ENCODE measurements around the gene PPP1R27.
"Not testable (repeated sequence)": the region's sequence is repeated elsewhere in the genome, so short reads cannot be mapped to it uniquely, and the experiment has no call there.

Gene PPP1R27

DNA sequence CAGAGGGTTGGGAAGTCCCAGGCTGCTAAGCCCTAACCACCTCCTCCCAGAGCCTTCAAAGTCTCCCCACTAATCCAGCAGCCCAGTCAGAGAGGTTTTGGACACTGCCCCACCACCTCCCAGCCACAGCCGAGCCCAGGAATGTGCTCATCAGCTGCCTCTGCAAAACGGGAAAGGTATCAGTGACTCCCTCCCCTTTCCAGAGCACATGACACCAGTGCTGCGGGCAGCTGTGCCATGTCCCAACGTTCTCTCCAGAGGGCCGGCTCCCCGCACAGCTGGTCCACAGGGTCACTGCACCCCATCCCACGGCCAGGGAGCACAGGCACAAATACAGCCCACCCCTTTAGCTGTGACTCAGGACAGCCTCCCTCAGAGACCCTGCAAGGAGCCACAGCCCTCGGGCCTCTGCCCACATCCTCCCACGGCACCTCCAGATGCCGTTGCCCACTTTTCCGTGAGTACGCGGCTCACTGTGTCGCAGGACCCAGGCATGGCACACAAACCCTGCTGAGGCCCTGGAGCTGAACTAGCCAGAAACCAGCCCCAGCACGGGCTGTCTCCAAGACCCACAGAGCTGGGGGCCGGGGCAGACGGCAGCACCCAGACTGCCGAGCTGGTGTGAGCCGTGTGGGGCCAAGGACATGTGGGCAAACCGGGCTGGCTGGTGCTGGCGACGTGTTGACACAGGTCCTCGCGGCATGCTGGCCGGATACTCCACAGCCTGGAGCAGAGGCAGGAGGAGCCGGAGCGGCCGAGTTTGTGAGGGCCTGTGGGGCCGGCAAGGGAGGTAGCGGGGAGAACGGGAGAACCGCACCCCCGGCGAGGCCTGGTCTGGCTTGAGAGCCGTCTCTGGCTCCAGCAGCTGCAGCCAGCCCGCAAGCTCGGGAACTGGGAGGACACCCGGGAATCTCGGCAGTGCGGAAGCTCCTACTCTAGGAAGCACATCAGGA is 6.3 kb upstream of the PPP1R27 start:
- no peak overlapping the region for H3K4me3 Mint-ChIP-seq
- no peak for DNase-seq (ENCODE audit: low spot score)
- H3K27me3 Mint-ChIP-seq (ENCODE audit: low read depth) = no peaks in the 10 kb centered on the region
- peaks cover 21% of the 10 kb centered on the region for H3K36me3 Mint-ChIP-seq (ENCODE audit: low read depth)
- no peak overlapping the region for H3K27ac Mint-ChIP-seq
- H3K9me3 Mint-ChIP-seq = no peaks in the 10 kb centered on the region
- H3K4me1 Mint-ChIP-seq (ENCODE audit: low read depth) = no peaks in the 10 kb centered on the region

DNA sequence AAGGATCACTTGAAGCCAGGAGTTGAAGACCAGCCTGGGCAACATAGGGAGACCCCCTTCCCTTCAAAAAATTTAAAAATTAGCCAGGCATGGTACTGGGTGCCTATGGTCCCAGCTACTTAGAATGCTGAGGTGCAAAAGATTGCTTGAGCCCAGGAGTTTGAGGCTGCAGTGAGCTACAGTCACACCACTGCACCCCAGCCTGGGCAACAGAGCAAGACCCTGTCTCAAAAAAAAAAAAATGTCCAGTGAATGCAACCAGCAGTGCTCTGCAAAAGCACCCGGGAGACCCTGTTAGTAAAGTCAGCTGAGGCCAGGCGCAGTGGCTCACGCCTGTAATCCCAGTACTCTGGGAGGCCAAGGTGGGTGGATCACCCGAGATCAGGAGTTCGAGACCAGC is 5.2 kb upstream of the PPP1R27 start:
- H3K4me3 Mint-ChIP-seq; H3K9me3 Mint-ChIP-seq; H3K27me3 Mint-ChIP-seq (ENCODE audit: low read depth); H3K4me1 Mint-ChIP-seq (ENCODE audit: low read depth); H3K27ac Mint-ChIP-seq; DNase-seq (ENCODE audit: low spot score): not testable (repeated sequence)
- peaks cover 14% of the 10 kb centered on the region for H3K36me3 Mint-ChIP-seq (ENCODE audit: low read depth)

DNA sequence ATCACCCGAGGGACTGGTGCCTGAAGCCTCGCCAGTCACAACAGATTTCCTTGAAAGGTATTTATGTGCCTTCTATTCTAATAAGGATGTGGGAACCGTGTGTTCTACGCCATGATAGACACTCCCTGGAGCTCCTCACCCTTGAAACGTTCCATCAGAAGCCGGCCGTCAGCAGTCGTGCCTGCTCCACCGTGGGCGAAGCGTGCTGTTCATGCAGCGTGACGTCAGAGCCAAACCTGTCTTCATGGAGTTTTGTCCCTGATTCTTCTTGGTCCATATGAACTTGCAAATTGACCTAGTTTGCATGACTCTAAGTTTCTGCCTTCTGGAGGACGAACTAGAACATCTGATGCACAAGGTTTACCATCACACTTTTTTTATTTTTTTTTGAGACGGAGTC is 4.5 kb upstream of the PPP1R27 start:
- no peaks in the 10 kb centered on the region for H3K27me3 Mint-ChIP-seq (ENCODE audit: low read depth)
- H3K27ac Mint-ChIP-seq = no peak overlapping the region
- H3K4me3 Mint-ChIP-seq = no peak overlapping the region
- DNase-seq (ENCODE audit: low spot score) = no peak
- no peaks in the 10 kb centered on the region for H3K4me1 Mint-ChIP-seq (ENCODE audit: low read depth)
- H3K36me3 Mint-ChIP-seq (ENCODE audit: low read depth) = peaks cover 9% of the 10 kb centered on the region
- H3K9me3 Mint-ChIP-seq = no peaks in the 10 kb centered on the region

DNA sequence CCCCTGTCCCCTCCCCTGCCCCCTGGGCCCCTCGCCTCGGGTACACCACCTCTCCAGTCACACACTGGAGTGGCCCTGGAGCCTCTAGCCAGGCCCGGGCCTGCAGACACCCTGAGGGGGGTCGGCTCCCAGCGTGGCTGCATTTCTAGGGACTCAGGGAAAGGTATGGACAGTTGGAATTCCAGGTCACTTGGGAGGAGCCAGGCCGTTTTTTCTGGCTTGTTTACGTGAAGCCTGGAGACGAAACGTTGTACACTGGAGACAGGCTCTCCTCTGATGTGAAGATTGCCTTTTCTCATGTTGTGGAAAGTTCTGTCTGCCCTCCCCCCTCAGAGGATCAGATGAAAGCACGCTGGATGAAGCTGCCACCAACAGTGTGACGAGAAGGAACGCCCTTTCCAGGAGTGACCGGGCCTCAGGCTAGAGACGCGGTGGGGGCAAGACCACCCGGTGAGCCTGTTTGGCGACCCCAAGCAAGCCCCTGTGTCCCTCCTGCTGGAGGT is 4.0 kb upstream of the PPP1R27 start:
- DNase-seq (ENCODE audit: low spot score) = no peak
- Mint-ChIP-seq H3K36me3 (ENCODE audit: low read depth) (peaks cover 7% of the 10 kb centered on the region), H3K4me1 (ENCODE audit: low read depth) (peaks cover 2% of the 10 kb centered on the region), H3K27ac (no peak overlapping the region), H3K9me3 (no peaks in the 10 kb centered on the region), H3K4me3 (no peak overlapping the region), H3K27me3 (ENCODE audit: low read depth) (no peaks in the 10 kb centered on the region)

DNA sequence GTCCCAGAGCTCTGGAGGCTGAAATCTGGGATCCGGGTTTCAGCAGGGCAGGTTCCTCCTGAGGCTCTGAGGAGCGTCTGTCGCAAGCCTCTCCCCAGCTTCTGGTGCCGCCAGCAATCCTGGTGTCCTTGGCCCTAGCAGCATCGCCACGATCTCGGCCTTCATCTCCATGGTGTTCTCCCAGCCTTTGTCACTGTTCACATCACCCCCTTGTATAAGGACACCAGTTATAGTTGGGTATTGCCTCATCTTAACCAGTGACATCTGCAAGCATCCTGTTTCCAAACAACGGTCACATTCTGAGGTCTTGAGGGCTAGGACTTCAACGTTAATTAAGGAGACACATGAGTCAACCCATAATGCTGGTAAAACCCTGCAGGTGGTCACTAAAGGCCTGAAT is 2.8 kb upstream of the PPP1R27 start:
- H3K27me3 Mint-ChIP-seq (ENCODE audit: low read depth) = no peaks in the 10 kb centered on the region
- H3K27ac Mint-ChIP-seq = no peak overlapping the region
- no peaks in the 10 kb centered on the region for H3K36me3 Mint-ChIP-seq (ENCODE audit: low read depth)
- H3K4me1 Mint-ChIP-seq (ENCODE audit: low read depth) = peaks cover 4% of the 10 kb centered on the region
- DNase-seq (ENCODE audit: low spot score) = no peak
- H3K9me3 Mint-ChIP-seq = no peaks in the 10 kb centered on the region
- no peak overlapping the region for H3K4me3 Mint-ChIP-seq

DNA sequence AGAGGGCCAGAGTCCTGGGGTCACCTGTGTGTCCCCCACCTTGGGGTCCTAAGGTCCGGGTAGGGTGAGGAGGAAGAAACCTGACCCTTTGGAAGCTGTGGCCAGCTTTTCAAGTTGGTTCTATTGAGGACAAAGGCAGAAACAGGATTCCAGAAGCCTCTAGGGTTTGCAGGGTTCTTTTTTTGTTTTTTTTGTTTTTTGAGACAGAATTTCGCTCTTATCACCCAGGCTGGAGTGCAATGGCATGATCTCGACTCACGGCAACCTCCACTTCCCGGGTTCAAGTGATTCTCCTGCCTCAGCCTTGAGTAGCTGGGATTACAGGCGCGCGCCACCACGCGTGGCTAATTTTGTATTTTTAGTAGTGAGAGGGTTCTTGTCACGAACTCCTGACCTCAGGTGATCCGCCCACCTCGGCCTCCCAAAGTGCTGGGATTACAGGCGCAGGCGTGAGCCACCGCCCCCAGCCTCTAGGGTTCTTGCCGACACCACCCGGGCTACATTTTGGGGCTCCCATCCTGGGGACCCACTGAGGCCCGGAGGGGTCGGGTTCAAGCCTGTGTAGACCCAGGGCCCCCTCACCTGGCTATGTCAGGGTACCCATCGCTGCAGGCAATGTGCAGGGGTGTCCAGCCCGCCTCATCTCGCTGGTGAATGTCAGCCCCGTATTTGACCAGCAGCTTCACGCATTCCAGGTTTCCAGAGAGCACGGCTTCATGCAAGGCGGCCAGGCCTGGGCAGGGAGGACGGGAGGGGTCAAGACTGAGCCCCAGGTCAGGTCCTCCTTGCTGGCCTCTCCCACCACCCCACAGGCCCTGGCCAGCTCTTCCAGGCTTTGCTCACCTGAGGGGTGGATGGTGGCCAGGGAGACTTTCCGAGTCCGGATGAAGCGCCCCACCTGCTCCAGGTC is 674 bp downstream of the PPP1R27 start:
- peaks cover 17% of the 10 kb centered on the region for H3K4me1 Mint-ChIP-seq (ENCODE audit: low read depth)
- H3K27me3 Mint-ChIP-seq (ENCODE audit: low read depth) = no peaks in the 10 kb centered on the region
- H3K9me3 Mint-ChIP-seq = no peaks in the 10 kb centered on the region
- no peaks in the 10 kb centered on the region for H3K36me3 Mint-ChIP-seq (ENCODE audit: low read depth)
- no peak for DNase-seq (ENCODE audit: low spot score)
- peak overlapping the region; percentile 78 for H3K4me3 Mint-ChIP-seq
- H3K27ac Mint-ChIP-seq = peak overlapping the region; percentile 82

DNA sequence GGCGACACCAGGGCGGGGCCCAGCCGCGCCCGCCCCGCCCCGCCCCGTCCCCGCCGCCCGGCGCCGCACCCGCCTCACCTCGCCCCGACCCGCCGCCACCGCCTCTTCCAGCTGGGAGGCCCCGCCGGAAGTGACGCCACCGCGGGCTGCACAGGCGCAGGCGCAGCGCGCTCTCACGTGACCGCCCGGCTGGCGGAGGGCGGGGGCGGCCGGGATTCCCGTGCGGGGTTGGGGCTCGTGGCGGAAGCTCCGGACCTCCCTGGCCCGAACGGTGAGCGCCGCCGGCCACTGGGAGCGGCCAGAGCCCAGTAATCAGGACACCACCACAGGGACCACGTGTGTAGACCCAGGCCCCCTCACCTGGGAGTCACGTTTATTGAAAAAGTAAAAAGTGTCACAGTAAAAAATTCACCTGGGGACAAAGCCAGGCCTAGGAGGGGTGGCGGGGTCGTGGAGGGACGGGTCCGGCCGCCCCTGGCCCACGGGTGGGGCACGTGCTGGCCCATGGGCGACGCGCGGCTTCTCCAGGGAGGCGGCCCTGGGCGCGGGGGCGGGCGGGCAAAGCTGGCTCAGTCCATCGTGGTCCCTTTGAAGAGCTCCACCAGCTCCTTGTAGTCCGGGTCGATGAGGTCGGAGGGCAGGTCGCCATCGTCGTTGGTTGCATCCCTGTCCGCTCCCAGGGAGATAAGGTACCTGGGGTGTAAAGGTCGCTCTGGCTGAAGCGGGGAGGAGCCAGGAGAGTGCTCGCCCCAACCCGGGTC is 1.5 kb downstream of the PPP1R27 start, which contains the start of gene MCRIP1:
TSS of gene MCRIP1 (minus strand) at position 132 of the 761 bp plus-strand sequence. CDS start 8,785 bp downstream, outside the sequence.
- Mint-ChIP-seq H3K4me3 (peak within 1 kb of the TSS; percentile 88), H3K27ac (peak within 1 kb of the TSS; percentile 89), H3K4me1 (ENCODE audit: low read depth) (peaks cover 17% of the 10 kb centered on the region), H3K27me3 (ENCODE audit: low read depth) (no peaks in the 10 kb centered on the region), H3K9me3 (no peaks in the 10 kb centered on the region), H3K36me3 (ENCODE audit: low read depth) (no peaks in the 10 kb centered on the region)
- DNase-seq (ENCODE audit: low spot score) = peak; percentile 98

DNA sequence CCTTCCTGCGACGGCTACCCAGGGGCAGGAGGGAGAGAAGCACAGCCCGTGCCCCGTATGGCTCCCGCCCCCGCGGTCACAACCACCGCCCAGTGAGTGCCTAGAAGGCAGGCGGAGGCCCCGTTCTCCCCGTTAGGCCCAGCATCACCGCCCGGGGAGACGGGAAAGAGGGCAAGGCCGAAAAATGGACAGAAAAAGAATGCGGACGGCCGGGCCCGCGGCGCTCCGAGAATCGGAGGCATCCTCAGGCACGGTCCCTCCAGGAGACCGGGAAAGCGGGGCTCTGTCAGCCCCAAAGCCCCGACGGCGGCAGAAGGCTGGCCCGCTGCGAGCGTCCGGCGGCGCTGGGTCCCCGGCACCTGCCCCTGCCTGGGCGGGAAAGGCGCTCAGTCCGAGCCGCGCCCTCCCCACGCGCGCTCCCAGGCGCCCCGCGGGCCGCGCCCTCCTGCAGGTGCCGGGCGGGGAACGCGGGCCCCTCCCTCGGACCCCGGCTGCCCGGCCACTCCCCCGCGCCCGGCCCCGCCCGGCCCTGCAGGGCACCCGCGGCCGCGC is 2.2 kb downstream of the PPP1R27 start:
- Mint-ChIP-seq H3K9me3 (no peaks in the 10 kb centered on the region), H3K27me3 (ENCODE audit: low read depth) (no peaks in the 10 kb centered on the region), H3K36me3 (ENCODE audit: low read depth) (no peaks in the 10 kb centered on the region), H3K4me3 (peak overlapping the region; percentile 88), H3K27ac (peak overlapping the region; percentile 89), H3K4me1 (ENCODE audit: low read depth) (peaks cover 17% of the 10 kb centered on the region)
- DNase-seq (ENCODE audit: low spot score) = peak; percentile 56

DNA sequence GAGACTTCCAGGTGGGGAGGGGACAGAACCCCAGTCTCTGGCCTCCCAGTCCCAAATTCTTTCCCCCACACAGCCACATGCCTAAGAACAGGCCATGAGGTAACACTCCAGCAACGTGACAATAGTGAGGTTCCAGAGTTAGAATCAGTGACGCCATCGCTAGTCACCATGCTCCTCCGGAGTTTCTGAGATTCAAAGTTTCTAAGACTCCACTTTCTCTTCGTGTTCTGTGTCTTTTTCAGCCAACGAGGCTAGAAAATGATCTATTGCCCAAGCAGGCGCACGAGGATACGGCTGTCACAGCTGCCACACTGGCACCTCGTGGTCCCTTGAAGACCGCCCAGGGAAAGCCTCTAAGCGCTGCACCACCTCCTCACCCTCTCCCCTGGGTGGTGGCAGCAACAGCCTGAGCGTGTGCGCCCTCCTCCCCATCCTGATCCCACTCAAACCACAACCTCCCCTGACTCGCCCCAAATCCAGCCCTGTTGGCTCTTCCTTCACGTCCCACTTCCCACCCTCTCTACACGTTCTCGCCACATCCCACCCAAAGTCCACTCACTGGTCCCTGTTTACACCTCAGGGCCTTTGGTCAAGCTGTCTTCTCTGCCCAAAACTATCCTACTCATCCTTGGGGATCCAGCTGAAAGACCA is 2.8 kb downstream of the PPP1R27 start:
- DNase-seq (ENCODE audit: low spot score) = peak; percentile 45
- Mint-ChIP-seq H3K9me3 (no peaks in the 10 kb centered on the region), H3K4me3 (peak overlapping the region; percentile 88)

DNA sequence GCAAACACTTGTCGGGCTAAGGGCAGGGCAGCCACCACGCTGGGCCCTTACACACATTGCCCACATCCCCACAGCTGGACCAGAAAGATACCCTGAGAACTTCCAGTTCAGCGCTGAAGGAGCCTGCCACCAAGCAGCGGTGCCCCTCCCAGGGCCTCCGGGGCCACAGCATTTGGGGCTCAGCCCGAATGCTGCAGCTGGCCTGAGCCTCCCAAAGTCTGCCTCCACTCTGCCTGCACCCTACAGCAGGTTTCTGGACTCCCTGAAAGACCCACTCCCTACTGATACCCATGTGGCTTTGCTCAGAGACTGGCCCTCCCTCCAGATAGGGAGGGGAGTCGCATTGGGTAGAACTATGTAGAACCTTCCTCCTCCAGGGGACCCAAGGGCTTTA is 3.3 kb downstream of the PPP1R27 start:
- H3K36me3 Mint-ChIP-seq (ENCODE audit: low read depth) = no peaks in the 10 kb centered on the region
- H3K27me3 Mint-ChIP-seq (ENCODE audit: low read depth) = no peaks in the 10 kb centered on the region
- H3K27ac Mint-ChIP-seq = peak overlapping the region; percentile 89
- H3K9me3 Mint-ChIP-seq = no peaks in the 10 kb centered on the region
- H3K4me1 Mint-ChIP-seq (ENCODE audit: low read depth) = peaks cover 17% of the 10 kb centered on the region
- H3K4me3 Mint-ChIP-seq = peak overlapping the region; percentile 88
- DNase-seq (ENCODE audit: low spot score) = no peak

More for the DNA sequence above, 2.8 kb downstream of the PPP1R27 start:
- peak overlapping the region; percentile 89 for H3K27ac Mint-ChIP-seq
- peaks cover 17% of the 10 kb centered on the region for H3K4me1 Mint-ChIP-seq (ENCODE audit: low read depth)
- H3K27me3 Mint-ChIP-seq (ENCODE audit: low read depth) = no peaks in the 10 kb centered on the region
- no peaks in the 10 kb centered on the region for H3K36me3 Mint-ChIP-seq (ENCODE audit: low read depth)

DNA sequence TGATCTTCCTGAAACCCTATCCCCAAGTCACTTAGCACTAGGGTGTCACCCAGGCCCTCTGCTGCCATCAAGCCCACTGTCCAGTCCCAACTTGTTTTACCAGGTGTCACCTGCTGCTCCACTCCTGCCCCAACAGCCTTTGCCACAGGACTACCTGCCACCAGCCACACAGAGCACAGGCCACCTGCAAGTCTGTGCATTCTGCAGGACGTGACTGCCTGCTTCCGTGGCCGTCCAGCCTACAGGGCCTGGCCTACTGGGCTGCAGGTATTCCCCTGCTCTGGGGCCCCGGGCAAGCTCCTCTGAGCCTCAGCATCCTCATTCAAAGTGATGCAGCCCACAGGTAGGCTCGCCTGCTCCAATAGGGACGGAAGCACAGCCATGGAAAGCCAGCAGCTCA is 5.0 kb downstream of the PPP1R27 start:
- Mint-ChIP-seq H3K4me3 (no peak overlapping the region), H3K27me3 (ENCODE audit: low read depth) (no peaks in the 10 kb centered on the region), H3K4me1 (ENCODE audit: low read depth) (peaks cover 17% of the 10 kb centered on the region), H3K36me3 (ENCODE audit: low read depth) (no peaks in the 10 kb centered on the region), H3K27ac (peak overlapping the region; percentile 13), H3K9me3 (no peaks in the 10 kb centered on the region)
- DNase-seq (ENCODE audit: low spot score) = no peak

DNA sequence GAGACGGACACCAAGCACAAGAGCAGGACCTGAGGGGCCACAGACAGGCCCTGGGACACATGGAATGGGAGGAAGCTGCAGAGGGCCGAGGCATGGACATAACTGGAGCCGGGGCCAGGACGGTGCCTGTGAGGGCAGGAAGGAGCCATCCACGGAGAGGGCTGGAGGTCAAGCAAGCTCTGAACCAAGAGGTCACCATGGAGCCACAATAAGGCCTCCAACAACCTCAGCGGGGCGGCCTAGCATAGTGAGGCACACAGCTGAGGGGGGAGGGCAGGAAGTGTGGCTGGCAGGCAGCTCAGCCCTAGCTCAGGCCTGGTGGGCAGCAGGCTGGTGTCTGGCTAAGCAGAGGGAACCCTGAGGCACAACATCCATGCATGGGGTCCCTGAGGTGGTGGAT is 6.2 kb downstream of the PPP1R27 start:
- no peak for DNase-seq (ENCODE audit: low spot score)
- Mint-ChIP-seq H3K4me3 (no peak overlapping the region), H3K36me3 (ENCODE audit: low read depth) (no peaks in the 10 kb centered on the region), H3K27me3 (ENCODE audit: low read depth) (no peaks in the 10 kb centered on the region), H3K4me1 (ENCODE audit: low read depth) (peaks cover 14% of the 10 kb centered on the region), H3K27ac (no peak overlapping the region), H3K9me3 (no peaks in the 10 kb centered on the region)
